HG02970 (cell line): Measurements from ENCODE around the gene TTLL9.

Source experiments
- ATAC-seq: cut with Tn5 transposase; IDR thresholded peaks from one replicate; pipeline ENCODE4 v1.9.1; 2021; ENCODE audit warnings: mild to moderate bottlenecking, moderate library complexity, moderate number of reproducible peaks; ENCODE audit not compliant: unreplicated experiment, low FRiP score

Gene TTLL9

DNA sequence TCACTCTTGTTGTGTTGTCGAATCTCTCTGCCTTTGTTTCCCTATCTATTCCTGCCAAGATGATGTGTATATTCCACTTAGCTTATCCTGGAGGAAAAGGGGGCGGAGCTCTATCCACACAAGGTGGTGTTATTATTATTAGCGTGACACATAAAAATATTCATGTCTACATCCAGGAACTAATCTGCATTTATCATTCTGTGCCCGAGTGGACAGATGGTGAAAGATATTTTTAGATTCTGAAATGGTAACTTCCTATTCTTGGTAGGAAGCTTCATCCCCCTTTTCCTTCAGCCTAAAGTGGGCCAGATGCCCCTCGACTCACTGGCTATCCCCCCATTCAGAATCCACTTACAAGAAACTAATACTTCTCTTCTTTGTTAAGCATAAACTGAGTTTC, 99.6 kb downstream of the TTLL9 start:
- ATAC-seq, result no peak

DNA sequence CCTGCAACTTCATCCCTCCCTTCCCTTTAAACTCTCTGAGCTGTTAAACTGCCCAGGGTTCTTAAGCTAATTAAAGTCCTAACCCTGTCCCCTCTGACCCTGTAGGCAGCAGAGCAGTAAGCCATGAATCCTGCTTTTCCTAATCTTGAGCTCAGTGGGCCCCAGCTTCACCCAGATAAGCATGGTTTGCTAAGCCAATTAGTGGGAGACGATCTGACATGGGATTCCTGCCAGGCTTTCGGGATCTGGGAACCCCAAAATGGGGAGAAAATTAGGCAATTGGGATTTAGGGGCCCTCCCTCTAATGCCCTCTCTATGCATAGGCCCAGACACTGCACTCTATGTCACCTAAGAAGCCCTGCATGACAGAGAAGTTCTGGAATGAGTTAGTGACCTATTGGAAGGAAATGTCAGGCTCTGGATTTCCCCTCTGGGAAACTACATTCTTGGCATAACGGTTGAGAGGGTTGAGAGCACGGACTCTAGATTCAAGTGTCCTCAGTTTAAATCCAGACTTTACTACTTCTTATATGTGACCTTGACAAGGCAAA, 102.1 kb downstream of the TTLL9 start:
- ATAC-seq, result no peak

DNA sequence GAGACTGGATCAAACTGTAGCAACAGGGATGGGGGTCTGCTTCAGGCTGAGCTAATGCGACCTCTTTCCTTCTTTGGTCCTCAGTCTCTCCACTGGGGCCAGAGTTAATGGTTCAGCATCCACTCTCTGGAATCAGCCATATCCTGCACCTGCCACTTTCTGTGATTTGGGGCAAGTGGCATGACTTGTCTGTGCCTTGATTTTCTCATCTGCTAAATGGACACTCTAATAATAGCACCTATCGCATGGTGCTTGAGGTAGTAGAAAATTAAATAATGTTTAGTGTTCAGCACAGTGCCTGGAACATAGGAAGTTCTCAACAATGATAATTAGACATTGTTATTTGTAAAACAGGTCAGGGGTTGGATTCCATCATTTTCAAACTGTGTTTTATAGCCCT, 103.9 kb downstream of the TTLL9 start:
- no peak for ATAC-seq

DNA sequence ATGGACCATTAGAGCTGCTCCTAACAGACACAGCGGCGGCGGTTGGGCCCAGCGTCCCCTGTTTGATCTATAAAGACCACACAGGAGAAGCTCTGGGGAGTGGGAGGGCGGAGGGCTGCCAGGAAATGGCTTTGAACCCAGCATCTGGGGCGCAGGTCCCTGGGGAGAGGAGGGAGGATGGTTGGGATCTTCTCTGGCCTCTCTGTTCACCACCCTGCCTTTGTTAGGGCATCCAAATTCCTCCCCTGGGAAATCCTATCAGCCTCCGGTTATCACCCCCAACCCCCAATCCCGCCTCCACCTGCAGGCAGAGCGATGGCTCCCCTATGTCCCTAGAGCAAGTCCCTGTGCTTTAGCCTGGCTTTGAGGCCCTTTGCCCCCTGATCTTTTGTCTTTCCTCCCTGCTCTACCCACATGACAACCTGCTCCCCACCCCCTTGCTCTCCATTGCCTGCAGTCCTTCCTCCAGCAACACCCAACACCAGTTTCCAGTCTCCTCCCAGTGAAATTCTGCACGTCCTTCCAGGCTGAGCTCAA, 104.6 kb downstream of the TTLL9 start:
- no peak for ATAC-seq

DNA sequence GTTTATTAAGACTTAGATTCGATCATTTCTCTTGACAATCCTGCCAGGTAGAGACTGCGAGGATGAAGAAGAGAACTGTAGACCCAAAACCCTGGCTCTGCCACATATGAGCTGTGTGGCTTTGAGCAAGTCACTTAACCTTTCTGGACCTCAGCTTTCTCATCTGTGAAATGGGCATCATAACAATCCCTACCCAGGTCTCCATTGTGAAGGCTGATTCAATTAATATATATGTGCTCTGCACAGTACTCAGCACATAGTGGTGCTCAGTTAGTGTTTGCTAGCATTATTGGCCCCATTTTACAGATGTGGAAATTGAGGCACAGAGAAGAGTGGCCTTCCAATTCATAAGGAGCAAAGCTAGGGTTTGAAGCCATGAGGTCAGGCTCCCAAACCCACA, 105.4 kb downstream of the TTLL9 start:
- ATAC-seq, result no peak

DNA sequence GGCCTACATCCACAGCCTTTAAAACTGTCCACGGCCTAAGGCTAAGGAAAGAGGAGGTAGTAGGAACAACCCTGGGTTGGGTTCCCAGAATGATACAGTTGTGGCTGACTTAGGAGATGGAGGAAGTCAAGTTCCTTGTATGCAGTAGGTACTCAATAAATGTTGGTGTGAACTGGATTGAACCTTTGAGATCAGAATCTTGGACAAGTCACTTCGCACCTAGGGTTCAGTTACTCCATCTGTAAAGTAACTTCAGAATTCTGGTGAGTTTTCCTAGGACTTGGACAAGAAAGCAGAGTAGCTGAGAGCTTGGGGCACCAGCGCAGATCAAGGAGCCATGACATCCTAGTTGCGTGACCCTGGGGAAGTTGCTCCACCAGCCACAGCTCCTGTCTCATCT, 106.6 kb downstream of the TTLL9 start:
- ATAC-seq, result no peak

DNA sequence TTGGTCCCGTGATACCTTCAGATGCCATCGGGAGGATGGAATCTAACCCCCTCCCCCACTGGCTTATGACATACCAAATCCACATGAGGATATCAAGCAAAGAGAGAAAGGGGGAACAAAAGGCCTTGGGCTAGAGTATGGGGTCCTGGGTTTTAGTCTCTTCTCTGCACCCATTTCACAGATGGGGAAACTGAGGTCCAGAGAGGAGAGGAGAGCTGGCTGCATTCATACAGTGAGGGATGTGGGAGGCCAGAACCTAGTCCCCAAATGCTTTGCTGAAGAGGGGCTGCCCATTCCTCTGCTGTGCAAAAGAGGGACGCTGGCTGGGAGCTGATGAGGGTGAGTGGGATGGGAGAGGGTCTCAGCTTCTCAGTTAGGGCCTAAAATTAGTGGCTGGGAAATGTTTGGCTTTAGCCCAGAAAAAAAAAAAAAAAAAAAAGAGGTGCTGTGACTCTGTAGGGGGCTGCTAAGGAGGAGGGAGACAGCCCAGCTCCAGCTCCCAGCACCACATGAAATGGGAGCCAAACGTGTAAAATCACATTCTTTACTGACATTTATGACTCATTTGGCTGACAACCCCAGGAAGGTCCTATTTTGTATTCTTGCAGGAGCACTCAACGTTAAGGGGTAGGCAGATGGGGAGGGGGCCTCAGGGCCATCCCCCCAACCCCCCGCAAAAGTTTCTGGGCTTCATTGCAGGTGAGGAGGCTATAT, 109.4 kb downstream of the TTLL9 start:
- ATAC-seq, result no peak

DNA sequence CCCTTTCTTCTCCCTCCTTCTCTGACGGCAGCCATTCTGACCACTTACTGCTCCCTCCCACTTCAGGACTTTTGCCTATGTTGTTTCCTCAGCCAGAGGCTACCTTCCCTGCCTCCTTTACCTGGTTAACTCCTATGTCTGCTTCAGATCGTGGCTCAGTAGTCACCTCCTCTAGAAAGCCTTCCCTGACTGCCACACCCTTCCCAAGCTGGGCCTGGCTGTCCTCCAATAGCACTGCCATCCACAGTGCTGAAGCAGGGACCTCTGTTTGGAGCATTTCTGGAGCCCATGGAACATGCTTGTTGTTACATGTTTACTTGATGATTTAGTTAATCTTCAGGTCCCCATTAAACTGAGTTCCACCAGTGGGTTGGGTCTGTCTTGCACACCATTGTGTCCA, 111.3 kb downstream of the TTLL9 start:
- ATAC-seq, result no peak

DNA sequence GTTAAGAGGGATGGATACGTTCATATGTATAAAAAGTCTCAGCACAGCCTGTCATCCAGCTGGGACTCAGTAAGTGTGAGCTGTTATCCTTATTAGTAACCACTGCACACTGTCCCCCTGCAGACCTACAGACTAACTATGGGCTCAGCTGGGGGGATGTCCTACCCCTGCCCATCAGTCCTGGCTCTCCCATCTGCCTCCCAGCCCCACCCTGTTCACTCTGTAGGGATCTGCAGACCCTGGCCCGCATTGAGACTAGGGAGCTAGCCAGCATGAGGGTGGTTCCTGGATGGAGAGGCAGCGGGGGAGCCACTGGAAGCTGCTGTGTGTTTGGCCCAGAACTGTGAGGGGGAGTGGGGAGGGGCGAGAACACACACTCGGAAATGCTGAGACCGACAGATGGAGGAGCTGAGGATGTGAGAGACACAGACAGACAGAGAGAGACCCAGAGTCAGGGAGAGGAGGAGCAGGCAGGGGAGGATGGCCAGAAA, 114.6 kb downstream of the TTLL9 start:
- ATAC-seq, result no peak

DNA sequence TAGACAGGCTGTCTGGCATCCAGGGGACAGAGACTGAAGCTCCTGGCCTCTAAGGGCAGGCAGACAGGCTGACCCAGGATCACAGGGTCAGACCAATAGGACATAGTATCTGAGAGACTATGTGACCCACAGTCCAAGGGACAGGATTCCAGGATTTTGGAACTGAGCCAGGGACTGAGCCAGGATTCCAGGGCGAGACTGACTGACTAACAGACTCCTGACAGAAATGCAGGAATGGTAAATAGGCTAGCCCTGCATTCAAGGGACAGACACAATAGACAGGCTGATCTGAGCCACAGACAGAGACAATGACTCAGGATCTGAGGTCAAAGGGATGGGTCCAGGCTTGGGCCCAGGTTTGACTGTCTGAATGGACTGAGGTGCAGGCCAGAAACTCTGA, 117.3 kb downstream of the TTLL9 start:
- no peak for ATAC-seq

DNA sequence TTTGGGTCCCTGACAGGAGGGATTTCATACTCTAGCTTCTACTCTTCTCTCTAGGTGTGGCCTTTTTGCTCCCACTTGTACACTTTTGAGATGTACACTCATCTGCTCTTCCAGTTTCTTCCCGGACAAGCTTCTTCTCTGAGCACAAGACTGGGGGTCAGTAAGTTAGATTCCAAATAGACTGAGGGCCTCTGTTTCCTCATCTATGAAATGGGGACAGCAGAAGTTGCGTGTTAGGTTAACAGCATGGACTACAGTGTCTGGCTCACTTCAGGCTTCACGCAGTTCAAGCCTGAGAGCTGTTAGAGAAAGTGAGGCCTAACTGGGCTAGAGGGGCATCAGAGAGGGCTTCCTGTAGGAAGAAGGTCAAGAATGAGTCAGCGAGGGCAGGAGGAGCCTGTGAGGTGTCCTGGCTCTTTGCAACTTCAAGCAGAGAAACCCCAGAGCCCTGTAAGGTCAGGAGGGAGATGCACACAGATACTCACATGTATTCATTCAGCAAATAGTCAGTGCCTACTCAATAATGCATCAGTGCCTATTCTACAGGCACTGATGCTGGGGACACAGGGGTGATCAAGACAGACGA, 118.1 kb downstream of the TTLL9 start:
- no peak for ATAC-seq

DNA sequence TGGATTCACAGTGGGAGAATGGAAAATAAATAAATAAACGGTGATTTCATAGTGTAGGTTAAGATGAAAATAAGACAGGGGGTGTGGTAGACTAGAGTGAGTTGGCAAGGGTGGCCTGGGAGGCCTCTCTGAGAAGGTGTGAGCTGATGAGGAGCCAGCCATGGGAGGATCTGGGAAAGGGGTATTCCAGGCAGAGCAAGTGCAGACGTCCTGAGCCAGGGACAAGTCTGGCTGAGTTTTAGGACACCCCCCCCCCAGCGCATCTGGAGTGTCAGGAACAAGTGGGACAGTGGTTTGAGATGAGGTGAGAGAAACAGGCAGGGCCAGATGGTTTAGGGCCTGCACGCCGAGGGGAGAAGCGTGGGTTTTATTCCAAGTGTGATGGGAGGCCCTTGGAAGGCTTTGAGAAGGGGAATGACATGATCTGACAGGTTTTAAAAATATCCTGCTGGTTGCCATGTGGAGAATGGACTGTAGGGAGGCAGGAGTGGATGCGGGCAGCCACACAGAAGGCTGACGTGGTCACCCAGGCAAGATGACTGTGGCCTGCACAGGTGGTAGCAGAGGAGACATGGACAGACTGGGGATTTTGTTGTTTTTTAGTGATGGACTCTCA, 118.7 kb downstream of the TTLL9 start:
- no peak for ATAC-seq

DNA sequence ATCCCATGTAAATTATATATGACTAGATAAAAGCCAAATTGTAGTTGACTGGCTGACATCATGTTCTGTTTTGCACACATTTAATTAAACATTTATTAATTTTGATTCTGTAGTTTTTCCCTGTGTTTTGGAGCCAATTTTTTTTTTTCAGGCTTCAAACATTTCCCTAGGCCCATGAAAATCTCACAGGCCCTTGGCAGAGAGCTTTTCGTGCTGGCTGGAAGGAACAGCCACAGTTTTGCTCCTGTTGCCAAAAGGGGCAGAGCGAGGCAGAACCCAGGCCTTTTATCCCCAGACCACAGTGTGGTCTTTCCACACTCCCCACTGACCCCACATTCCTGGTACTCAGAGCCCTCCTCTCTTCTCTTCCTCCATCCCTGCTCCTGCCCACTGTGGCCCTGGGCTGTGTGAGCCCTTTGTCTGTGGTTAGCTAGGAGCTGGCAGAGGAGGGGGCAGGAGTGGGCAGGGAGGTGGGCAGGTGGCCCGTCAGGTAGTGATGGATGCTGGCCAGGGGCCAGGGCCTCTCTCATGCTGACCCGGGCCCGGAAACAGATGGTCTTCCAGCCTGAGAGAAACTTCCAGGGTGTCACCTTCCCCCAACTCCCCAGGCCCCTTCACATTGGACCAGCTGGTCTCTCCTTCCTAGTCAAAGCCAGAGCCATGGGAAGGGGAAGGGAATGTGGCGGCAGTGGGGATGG, 120.4 kb downstream of the TTLL9 start:
- ATAC-seq, result no peak

DNA sequence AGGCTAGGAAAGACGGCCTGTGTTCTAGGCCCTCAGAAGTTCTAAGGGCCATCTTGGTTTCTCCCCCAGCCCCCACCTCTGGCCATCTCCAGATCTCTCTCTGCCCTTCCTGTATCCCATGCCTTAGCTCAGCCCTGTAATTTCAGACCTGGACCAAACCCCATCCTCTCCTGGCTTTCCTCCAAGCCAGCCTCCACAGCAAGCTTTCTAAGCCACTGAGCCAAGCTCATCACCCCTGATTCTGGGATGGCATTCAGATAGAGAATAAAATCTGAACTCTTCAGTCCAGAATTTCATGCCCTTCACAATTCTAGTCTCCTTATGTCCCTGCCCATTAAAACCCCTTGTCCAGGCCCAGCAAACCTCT, 120.9 kb downstream of the TTLL9 start:
- ATAC-seq, result no peak

DNA sequence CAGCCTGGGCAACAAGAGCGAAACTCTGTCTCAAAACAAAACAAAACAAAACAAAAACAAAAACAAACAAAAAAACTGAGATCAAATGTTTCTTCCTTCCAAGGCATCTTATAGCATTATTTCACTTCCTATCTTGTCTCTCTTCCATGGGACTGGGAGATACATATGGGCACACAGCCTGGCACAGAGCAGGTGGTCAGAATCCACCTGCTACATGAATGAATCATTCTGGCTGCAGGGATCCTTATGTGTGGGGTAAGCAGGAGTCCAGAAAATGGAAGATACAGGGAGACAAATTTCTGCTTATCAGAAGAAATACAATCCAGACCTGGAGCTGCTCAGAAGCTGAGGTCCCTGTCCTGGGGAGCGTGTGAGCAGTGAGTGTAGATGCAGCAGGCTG, 121.7 kb downstream of the TTLL9 start:
- no peak for ATAC-seq
